Hepatocyte (in vitro differentiated cells): Measurements from ENCODE around the gene ATAD3B.

Experiments
- EZH2 ChIP-seq: fragments of 200-600 bp; sonication (generic); IDR thresholded peaks from 2 replicates; pipeline ENCODE4 v1.6.1; 2016; ENCODE audit warnings: antibody characterized with exemption, mild to moderate bottlenecking, borderline replicate concordance
- EZH2phosphoT487 ChIP-seq: fragments of 200-600 bp; sonication (generic); IDR thresholded peaks from one replicate; pipeline ENCODE4 v1.6.1; 2018; ENCODE audit warnings: antibody characterized with exemption, mild to moderate bottlenecking, low read depth, moderate library complexity; ENCODE audit not compliant: unreplicated experiment, severe bottlenecking
- TF ChIP-seq, protein P1 (sequence below): fragments of 200-600 bp; sonication (generic); IDR thresholded peaks from 2 replicates; pipeline ENCODE4 v1.5.1; 2016; ENCODE audit warnings: antibody characterized with exemption, mild to moderate bottlenecking; ENCODE audit not compliant: poor library complexity

DNA sequence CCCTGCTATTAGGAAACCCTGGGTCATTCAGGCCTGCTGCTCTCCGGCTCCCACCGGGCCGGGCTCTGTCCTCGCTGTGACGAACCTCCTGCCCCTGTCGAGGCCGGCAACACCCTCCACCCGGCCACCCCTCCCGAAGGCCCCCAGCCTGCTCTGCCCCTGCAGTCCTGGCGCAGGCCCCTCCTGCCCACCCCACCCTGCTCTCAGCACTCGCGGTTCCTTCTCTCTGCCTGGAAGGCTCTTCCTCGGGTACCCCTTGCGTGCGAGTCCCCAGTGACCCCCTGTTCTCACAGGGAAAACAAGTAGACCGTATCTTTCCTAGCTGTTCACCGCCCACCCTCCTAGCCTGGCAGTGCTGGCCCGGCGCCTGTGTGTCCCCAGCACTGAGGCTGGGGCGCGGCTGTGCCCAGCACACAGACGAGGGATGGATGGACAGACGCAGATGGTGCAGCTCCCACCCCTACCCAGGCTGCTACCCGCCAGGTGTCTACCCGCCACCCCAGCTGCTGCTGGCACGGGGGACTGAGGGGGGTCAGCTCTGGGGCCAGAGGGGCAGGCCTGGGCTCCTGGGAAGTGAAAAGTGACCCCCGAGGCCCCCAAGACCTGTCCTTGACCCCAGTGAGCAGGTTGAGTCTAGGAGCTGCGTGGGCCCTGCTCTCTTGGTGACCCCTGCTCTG is 39.2 kb upstream of the ATAD3B start:
- TF ChIP-seq EZH2phosphoT487 (no peak), EZH2 (no peak)
- TF ChIP-seq, protein P1, sequence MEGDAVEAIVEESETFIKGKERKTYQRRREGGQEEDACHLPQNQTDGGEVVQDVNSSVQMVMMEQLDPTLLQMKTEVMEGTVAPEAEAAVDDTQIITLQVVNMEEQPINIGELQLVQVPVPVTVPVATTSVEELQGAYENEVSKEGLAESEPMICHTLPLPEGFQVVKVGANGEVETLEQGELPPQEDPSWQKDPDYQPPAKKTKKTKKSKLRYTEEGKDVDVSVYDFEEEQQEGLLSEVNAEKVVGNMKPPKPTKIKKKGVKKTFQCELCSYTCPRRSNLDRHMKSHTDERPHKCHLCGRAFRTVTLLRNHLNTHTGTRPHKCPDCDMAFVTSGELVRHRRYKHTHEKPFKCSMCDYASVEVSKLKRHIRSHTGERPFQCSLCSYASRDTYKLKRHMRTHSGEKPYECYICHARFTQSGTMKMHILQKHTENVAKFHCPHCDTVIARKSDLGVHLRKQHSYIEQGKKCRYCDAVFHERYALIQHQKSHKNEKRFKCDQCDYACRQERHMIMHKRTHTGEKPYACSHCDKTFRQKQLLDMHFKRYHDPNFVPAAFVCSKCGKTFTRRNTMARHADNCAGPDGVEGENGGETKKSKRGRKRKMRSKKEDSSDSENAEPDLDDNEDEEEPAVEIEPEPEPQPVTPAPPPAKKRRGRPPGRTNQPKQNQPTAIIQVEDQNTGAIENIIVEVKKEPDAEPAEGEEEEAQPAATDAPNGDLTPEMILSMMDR: no peak
